GM19324 (cell line): ENCODE data around the gene MCC.

Source experiments
- ATAC-seq: cut with Tn5 transposase; IDR thresholded peaks from one replicate; pipeline ENCODE4 v1.9.1; 2021; ENCODE audit warnings: mild to moderate bottlenecking, moderate library complexity; ENCODE audit not compliant: unreplicated experiment, low FRiP score

MCC gene

DNA sequence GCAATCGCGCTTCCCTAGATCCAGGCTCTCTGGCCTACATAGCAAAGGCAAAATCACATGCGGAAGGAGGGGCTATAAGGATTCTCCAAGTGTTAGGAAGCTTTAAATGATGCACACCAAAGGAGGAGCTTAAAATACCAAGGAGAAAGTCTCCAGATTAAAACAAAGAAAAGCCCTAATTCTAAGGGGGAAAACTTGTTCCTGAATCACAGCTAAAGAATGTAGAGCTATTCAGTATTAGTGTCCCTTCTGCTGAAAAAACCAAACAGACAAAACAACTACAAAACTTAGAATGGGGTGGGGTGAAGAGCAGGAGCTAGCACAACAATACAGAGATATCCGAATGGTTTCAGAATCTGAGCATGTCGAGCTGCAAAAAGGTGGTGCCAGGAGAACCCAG lies 297.9 kb downstream of the MCC start:
- no peak for ATAC-seq

- no peak for ATAC-seq
Measured at GRCh38 chr5:113189291-113189690, 299.0 kb downstream of the MCC start.

GRCh38 chr5:113188436-113188835 lies 299.8 kb downstream of the MCC start:
- no peak for ATAC-seq

GRCh38 chr5:113187906-113188305 lies 300.3 kb downstream of the MCC start:
- peak; percentile 53 for ATAC-seq

DNA sequence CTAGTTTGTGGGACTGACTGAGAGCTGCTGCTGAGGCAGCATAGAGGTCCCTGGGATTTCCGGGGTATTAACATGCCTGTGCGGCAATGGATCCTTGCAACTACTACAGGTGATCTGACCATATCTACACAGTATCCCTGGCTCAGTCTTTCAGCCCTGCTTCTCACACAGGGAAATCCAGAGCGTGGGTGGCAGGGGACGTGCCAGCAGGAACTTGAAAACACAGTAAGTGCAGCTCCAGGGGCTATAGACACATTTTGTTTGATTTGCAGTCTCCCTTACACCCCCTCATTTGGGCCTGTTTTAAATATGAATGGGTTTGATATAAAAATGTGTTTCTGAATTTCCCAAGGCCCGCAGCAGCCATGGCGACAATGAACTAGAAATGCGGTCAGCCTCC lies 302.2 kb downstream of the MCC start:
- no peak for ATAC-seq

DNA sequence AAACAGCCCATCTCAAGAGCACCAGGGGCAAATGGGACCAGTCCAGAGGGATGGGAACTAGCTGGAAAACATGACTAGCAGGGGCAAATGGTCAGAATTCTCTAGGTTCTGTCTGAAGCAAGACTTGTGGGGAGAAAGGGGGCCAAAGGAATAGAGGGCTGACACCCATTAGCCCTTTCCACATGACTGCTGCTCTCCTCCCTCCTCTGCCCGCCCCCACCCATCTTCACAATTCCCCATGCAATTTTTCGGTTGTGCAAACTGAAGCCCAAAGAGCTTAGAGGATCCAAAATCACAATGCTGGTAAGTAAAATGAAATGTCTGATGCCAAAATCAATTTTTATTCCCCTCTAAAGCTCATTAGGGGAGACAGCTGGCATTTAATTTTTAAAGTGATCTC lies 304.6 kb downstream of the MCC start:
- ATAC-seq, result no peak

- ATAC-seq, result no peak
Measured at GRCh38 chr5:113182658-113183344, 305.5 kb downstream of the MCC start.

DNA sequence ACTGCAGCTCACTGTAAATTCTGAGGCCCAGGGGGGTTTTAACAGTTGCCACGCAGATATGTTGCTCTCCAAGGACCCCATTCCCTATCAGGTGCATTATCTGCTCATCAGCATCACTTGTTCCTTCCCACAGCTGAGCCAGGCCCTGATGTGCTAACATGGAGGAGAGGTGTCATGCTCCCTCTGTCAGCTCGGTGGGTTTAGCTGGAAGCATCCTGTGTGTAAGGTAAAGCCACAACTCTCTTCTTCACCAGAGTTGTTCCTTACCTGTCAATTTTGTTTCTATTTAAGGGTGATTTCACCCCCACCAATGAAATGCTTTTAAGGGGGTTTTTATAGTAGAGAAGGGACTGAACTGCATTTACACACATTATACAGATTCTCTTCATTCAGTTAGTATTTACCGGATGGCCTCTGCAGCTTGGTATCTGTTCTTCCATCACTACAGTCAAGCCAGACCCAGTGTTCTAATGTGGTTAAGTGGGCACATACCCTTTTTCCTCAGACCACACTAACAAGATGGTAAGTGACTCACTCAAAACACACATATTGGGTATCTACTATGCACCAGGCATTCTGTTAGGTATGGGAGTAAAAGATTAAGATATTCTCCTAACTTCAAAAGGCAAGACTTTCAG lies 306.3 kb downstream of the MCC start:
- ATAC-seq, result no peak

GRCh38 chr5:113181409-113181808 lies 306.8 kb downstream of the MCC start:
- no peak for ATAC-seq

GRCh38 chr5:113179156-113179555 lies 309.1 kb downstream of the MCC start:
- no peak for ATAC-seq

- ATAC-seq, result no peak
Measured at GRCh38 chr5:113178073-113178779, 310.0 kb downstream of the MCC start.

GRCh38 chr5:113177225-113177624 lies 311.0 kb downstream of the MCC start:
- no peak for ATAC-seq

- ATAC-seq, result no peak
Measured at GRCh38 chr5:113176734-113177133, 311.5 kb downstream of the MCC start.

- no peak for ATAC-seq
Measured at GRCh38 chr5:113176196-113176595, 312.1 kb downstream of the MCC start.

- ATAC-seq, result peak; percentile 92
Measured at GRCh38 chr5:113172231-113172826, 315.9 kb downstream of the MCC start.

DNA sequence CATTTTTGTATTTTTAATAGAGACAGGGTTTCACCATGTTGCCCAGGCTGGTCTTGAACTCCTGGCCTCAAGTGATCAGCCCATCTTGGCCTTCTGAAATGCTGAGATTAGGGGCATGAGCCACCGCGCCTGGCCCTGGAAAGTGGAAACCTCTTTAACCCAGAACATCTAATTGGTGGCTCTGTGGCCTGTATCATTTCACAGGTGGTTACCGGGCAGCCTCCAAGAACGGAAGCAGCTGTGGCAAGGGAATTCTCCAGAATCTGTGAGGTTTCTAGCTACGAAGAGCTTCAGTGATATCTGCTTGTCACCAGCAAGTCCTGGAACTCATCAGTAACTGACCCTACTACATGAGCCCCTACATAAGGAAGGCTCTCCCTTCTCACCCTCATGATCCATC lies 316.7 kb downstream of the MCC start:
- no peak for ATAC-seq

GRCh38 chr5:113170707-113171106 lies 317.5 kb downstream of the MCC start:
- ATAC-seq, result no peak

- ATAC-seq, result no peak
Measured at GRCh38 chr5:113169720-113170119, 318.5 kb downstream of the MCC start.

DNA sequence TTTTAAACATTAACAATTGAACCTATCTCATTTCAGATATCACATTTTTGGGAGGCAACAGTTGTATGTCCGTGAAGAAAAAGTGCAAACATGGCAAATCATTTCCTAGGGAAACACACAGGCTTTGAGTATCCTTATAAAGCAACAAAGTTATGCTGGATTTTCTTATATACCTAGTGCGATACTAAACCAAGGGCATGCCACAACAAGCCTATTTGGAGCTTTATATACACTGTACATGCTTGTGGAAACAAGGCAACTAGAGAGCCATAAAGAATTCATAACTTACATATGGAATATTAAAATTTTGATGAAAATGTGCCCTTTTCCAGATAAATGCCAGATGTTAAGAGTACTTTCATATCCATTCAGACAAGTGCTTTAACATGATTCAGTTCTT lies 320.3 kb downstream of the MCC start:
- ATAC-seq, result no peak

DNA sequence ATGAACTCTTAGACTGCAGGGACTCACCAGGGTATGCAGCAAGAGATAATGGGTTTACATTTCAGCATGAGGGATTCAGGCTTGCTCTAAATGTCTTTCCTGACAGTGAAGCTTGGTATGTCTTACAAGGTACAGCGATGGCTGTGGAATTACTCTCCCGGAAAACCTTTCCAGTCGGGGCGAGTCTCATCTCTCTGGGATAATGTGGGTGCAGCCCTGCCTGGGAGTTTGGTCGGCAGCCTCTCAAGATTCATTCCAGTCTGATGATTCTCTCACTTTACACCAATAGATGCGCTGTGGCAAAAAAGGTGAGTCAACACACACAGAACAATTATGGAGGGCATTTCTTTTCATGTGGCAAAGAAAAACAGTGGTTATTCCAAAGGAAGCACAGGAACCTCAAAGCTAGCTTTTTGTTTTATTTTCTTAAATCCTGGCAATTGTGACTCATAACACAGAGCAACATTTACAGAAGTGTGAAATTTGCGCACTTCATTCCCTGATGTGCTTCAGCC lies 321.3 kb downstream of the MCC start:
- ATAC-seq, result no peak

- no peak for ATAC-seq
Measured at GRCh38 chr5:113166261-113166660, 322.0 kb downstream of the MCC start.
